HCT116 (cell line): ENCODE data around the gene TMEM130.

ENCODE experiments used
- EZH2 ChIP-seq: fragments of 200-600 bp; sonication (generic); IDR thresholded peaks from 2 replicates; pipeline ENCODE4 v1.6.1; 2017; ENCODE audit warnings: antibody characterized with exemption, mixed run types
- EZH2phosphoT487 ChIP-seq: fragments of 200-600 bp; IDR thresholded peaks from 2 replicates; pipeline ENCODE4 v1.6.1; 2018; ENCODE audit warnings: antibody characterized with exemption, borderline replicate concordance
- POLR2A ChIP-seq: IDR thresholded peaks from 2 replicates; pipeline ENCODE4 v1.7.0; 2011; ENCODE audit warnings: borderline replicate concordance; ENCODE audit not compliant: insufficient read depth, insufficient read length; ENCODE audit errors: extremely low read depth
- POLR2AphosphoS5 ChIP-seq: IDR thresholded peaks from 2 replicates; pipeline ENCODE4 v1.6.1; 2011; ENCODE audit warnings: mild to moderate bottlenecking, low read depth, low read length, moderate library complexity
- RAD21 ChIP-seq: IDR thresholded peaks from 2 replicates; pipeline ENCODE4 v1.6.1; 2012; ENCODE audit warnings: low read depth, mild to moderate bottlenecking
- SIN3A ChIP-seq: IDR thresholded peaks from 2 replicates; pipeline ENCODE4 v1.6.1; 2012; ENCODE audit warnings: low read depth
- SP1 ChIP-seq: IDR thresholded peaks from 2 replicates; pipeline ENCODE4 v1.6.1; 2012; ENCODE audit warnings: low read depth
- TCF7L2 ChIP-seq: IDR thresholded peaks from 2 replicates; pipeline ENCODE4 v1.7.0; 2011; ENCODE audit warnings: borderline replicate concordance, inconsistent platforms; ENCODE audit not compliant: insufficient read depth, insufficient read length; ENCODE audit errors: extremely low read depth
- YY1 ChIP-seq: IDR thresholded peaks from 2 replicates; pipeline ENCODE4 v1.6.1; 2011; ENCODE audit warnings: low read length, low read depth, moderate library complexity, mild to moderate bottlenecking; ENCODE audit not compliant: insufficient replicate concordance; ENCODE audit errors: extremely low read depth
- ZFX ChIP-seq: fragments of 450-650 bp; IDR thresholded peaks from 2 replicates; pipeline ENCODE4 v1.6.1; 2017
- TF ChIP-seq, protein P1 (sequence below), 3 experiments: fragments of 200-600 bp in 1 of 3; sonication (generic) in 1 of 3; IDR thresholded peaks in 2 of 3; conservative IDR thresholded peaks in 1 of 3; 2 replicates each; pipeline ENCODE4 v1.5.1; 2012 to 2017; ENCODE audit warnings: low read depth in 2 of 3, low read length in 2 of 3, antibody characterized with exemption in 1 of 3, borderline replicate concordance in 1 of 3, control low read depth in 1 of 3, mild to moderate bottlenecking in 1 of 3, mixed read lengths in 1 of 3, mixed run types in 1 of 3, moderate library complexity in 1 of 3; ENCODE audit not compliant: insufficient read depth in 1 of 3
- TF ChIP-seq, protein P2 (sequence below): IDR thresholded peaks from 2 replicates; pipeline ENCODE4 v1.6.1; 2012; ENCODE audit warnings: low read depth

DNA sequence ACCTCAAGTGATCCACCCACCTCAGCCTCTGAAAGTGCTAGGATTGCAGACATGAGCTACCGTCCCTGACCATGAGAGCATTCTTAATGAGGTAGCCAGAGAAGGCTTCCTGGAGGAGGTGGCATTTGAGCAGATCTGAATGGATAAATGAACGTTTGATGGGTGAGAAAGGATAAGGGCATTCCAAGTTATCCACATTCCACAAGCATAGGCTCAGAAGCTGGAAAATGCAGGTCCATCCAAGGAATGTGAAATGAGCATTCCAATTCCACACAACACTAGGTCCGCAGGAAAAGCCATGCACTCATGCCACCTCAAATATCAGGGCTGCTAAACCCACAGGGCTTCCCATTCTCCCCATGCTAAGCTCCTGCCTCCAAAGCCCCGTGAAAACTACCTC lies 17.0 kb downstream of the TMEM130 start:
- TF ChIP-seq, protein P1, sequence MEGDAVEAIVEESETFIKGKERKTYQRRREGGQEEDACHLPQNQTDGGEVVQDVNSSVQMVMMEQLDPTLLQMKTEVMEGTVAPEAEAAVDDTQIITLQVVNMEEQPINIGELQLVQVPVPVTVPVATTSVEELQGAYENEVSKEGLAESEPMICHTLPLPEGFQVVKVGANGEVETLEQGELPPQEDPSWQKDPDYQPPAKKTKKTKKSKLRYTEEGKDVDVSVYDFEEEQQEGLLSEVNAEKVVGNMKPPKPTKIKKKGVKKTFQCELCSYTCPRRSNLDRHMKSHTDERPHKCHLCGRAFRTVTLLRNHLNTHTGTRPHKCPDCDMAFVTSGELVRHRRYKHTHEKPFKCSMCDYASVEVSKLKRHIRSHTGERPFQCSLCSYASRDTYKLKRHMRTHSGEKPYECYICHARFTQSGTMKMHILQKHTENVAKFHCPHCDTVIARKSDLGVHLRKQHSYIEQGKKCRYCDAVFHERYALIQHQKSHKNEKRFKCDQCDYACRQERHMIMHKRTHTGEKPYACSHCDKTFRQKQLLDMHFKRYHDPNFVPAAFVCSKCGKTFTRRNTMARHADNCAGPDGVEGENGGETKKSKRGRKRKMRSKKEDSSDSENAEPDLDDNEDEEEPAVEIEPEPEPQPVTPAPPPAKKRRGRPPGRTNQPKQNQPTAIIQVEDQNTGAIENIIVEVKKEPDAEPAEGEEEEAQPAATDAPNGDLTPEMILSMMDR (IDR thresholded peaks at IDR 0.05 in 2 of 3, conservative IDR thresholded peaks at IDR 0.05 in 1 of 3; ENCODE audit: borderline replicate concordance in 1 of 3, insufficient read depth in 1 of 3, low read depth in 2 of 3, low read length in 2 of 3), result no peak
- no peak for TF ChIP-seq RAD21
- no peak for TF ChIP-seq EZH2
- no peak for TF ChIP-seq EZH2phosphoT487
- TF ChIP-seq SIN3A, result no peak
- TF ChIP-seq POLR2AphosphoS5, result no peak
- TF ChIP-seq, protein P2, sequence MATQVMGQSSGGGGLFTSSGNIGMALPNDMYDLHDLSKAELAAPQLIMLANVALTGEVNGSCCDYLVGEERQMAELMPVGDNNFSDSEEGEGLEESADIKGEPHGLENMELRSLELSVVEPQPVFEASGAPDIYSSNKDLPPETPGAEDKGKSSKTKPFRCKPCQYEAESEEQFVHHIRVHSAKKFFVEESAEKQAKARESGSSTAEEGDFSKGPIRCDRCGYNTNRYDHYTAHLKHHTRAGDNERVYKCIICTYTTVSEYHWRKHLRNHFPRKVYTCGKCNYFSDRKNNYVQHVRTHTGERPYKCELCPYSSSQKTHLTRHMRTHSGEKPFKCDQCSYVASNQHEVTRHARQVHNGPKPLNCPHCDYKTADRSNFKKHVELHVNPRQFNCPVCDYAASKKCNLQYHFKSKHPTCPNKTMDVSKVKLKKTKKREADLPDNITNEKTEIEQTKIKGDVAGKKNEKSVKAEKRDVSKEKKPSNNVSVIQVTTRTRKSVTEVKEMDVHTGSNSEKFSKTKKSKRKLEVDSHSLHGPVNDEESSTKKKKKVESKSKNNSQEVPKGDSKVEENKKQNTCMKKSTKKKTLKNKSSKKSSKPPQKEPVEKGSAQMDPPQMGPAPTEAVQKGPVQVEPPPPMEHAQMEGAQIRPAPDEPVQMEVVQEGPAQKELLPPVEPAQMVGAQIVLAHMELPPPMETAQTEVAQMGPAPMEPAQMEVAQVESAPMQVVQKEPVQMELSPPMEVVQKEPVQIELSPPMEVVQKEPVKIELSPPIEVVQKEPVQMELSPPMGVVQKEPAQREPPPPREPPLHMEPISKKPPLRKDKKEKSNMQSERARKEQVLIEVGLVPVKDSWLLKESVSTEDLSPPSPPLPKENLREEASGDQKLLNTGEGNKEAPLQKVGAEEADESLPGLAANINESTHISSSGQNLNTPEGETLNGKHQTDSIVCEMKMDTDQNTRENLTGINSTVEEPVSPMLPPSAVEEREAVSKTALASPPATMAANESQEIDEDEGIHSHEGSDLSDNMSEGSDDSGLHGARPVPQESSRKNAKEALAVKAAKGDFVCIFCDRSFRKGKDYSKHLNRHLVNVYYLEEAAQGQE, result no peak
- TF ChIP-seq POLR2A, result no peak
- TF ChIP-seq SP1, result no peak
- TF ChIP-seq TCF7L2, result no peak
- no peak for TF ChIP-seq YY1
- no peak for TF ChIP-seq ZFX
